GM12891 (cell line): ENCODE data around the gene NT5M.

ENCODE experiments used
- DNase-seq: peaks from one replicate; pipeline ENCODE4 v3.0.0; 2011; ENCODE audit warnings: low spot score; ENCODE audit not compliant: insufficient read length
- FAIRE-seq: peaks from 2 replicates; lab custom pipeline; 2011; peaks lifted over from hg19 to GRCh38; lab: Jason Lieb, UNC
- PAX5 ChIP-seq: IDR thresholded peaks from 2 replicates; pipeline ENCODE4 v1.6.1; 2011; ENCODE audit warnings: low read length, moderate library complexity, mild to moderate bottlenecking; ENCODE audit not compliant: insufficient read depth, severe bottlenecking
- POLR2A ChIP-seq: IDR thresholded peaks from 2 replicates; pipeline ENCODE4 v1.6.1; 2011; ENCODE audit warnings: low read depth, low read length, control low read depth
- POLR2AphosphoS5 ChIP-seq: IDR thresholded peaks from 2 replicates; pipeline ENCODE4 v1.6.1; 2011; ENCODE audit warnings: low read depth, low read length, control low read depth
- POU2F2 ChIP-seq: IDR thresholded peaks from 2 replicates; pipeline ENCODE4 v1.6.1; 2011; ENCODE audit warnings: low read depth, mild to moderate bottlenecking, control low read depth, low read length, moderate library complexity
- SPI1 ChIP-seq: IDR thresholded peaks from 2 replicates; pipeline ENCODE4 v1.6.1; 2011; ENCODE audit warnings: low read depth, low read length, control low read depth
- TAF1 ChIP-seq: IDR thresholded peaks from 2 replicates; pipeline ENCODE4 v1.6.1; 2011; ENCODE audit warnings: low read depth, low read length, control low read depth

The NT5M gene

GRCh38 chr17:17352836-17353624 is 49.9 kb downstream of the NT5M start:
- TF ChIP-seq POU2F2 (no peak), POLR2AphosphoS5 (no peak), TAF1 (no peak), POLR2A (no peak), SPI1 (no peak), PAX5 (no peak)
- DNase-seq (no peak), FAIRE-seq (no peak)

GRCh38 chr17:17353625-17354484 is 50.7 kb downstream of the NT5M start:
- TF ChIP-seq POLR2A (no peak), SPI1 (no peak), POU2F2 (no peak), POLR2AphosphoS5 (no peak), PAX5 (no peak), TAF1 (no peak)
- no peak for DNase-seq
- FAIRE-seq, result no peak

- peak; percentile 86 for DNase-seq
- TF ChIP-seq SPI1 (peak; percentile 38; the same call in 1 of the 2 replicates), POLR2A (no peak)
- FAIRE-seq, result peak; percentile 89
These were observed 51.6 kb downstream of the NT5M start for GRCh38 chr17:17354560-17355349.

GRCh38 chr17:17355426-17355825 is 52.3 kb downstream of the NT5M start:
- TF ChIP-seq SPI1, result no peak
- TF ChIP-seq POLR2AphosphoS5, result no peak

GRCh38 chr17:17356149-17356930 is 53.2 kb downstream of the NT5M start:
- TF ChIP-seq POU2F2, result 0 out of 2 replicates have a peak, but pooled peaks have one; percentile 40
- no peak for TF ChIP-seq POLR2A
- no peak for TF ChIP-seq SPI1
- DNase-seq (peak; percentile 76), FAIRE-seq (peak; percentile 89)

More at GRCh38 chr17:17355426-17355825, 52.3 kb downstream of the NT5M start:
- DNase-seq (no peak), FAIRE-seq (no peak)

- FAIRE-seq (no peak), DNase-seq (no peak)
- no peak for TF ChIP-seq POU2F2
- no peak for TF ChIP-seq POLR2A
- no peak for TF ChIP-seq TAF1
- TF ChIP-seq PAX5, result no peak
- TF ChIP-seq SPI1, result no peak
- TF ChIP-seq POLR2AphosphoS5, result no peak
These were observed 53.7 kb downstream of the NT5M start for GRCh38 chr17:17356931-17357270.

GRCh38 chr17:17358060-17358751 is 55.0 kb downstream of the NT5M start:
- FAIRE-seq (no peak), DNase-seq (no peak)
- no peak for TF ChIP-seq POLR2AphosphoS5
- TF ChIP-seq SPI1, result no peak
- no peak for TF ChIP-seq POU2F2
- no peak for TF ChIP-seq POLR2A
- no peak for TF ChIP-seq PAX5
- TF ChIP-seq TAF1, result no peak

- no peak for DNase-seq
- FAIRE-seq, result no peak
- TF ChIP-seq POU2F2 (no peak), SPI1 (no peak)
These were observed 55.7 kb downstream of the NT5M start for GRCh38 chr17:17358866-17359265.
